Panc1 (cell line): ENCODE measurements around the gene CPNE9. TPM values are rescaled to one million over a fixed set of nuclear protein-coding genes. Genes with fewer than 3 reads are reported as not detected.

ENCODE experiments used
- ATAC-seq: fragments of 200-7000 bp; cut with Tn5 transposase; 2 replicates; pipeline ENCODE4 v1.9.1; 2020; ENCODE audit warnings: mild to moderate bottlenecking, moderate library complexity
- BruUV-seq: library from RNA; stranded (reverse); fragments of 400-500 nt; replicated peaks from 2 replicates; lab custom pipeline; 2021; lab: Mats Ljungman, UMichigan
- CTCF ChIA-PET: fragments of 300-600 bp; sonication (Branson Sonifier 250); formaldehyde crosslinking; loops from one replicate; lab custom pipeline; 2022; ENCODE audit warnings: antibody characterized with exemption; lab: Charles Lee
- POLR2A ChIA-PET: fragments of 300-600 bp; sonication (Branson Sonifier 250); formaldehyde crosslinking; loops from one replicate; lab custom pipeline; 2022; ENCODE audit warnings: antibody characterized with exemption; lab: Charles Lee
- DNase-seq: peaks from one replicate; pipeline ENCODE4 v3.0.0-alpha.2; 2010; ENCODE audit warnings: low read depth, low spot score
- H3K27ac ChIP-seq: 2 replicates; pipeline ENCODE4 v1.5.1; 2011; ENCODE audit warnings: mild to moderate bottlenecking, low read length, inconsistent platforms
- H3K27me3 ChIP-seq: fragments of 200-500 bp; sonication (Bioruptor generic); 2 replicates; pipeline ENCODE4 v1.6.0; 2014; ENCODE audit warnings: low read length, inconsistent platforms; ENCODE audit not compliant: control insufficient read depth, insufficient read depth
- H3K36me3 ChIP-seq: fragments of 200-500 bp; sonication (Bioruptor generic); 2 replicates; pipeline ENCODE4 v1.5.1; 2014; ENCODE audit warnings: inconsistent platforms, mild to moderate bottlenecking, low read length, moderate library complexity; ENCODE audit not compliant: control insufficient read depth, insufficient read depth
- H3K4me1 ChIP-seq: 2 replicates; pipeline ENCODE4 v1.5.1; 2011; ENCODE audit warnings: inconsistent platforms, mild to moderate bottlenecking, low read length, moderate library complexity; ENCODE audit not compliant: control insufficient read depth, insufficient read depth
- H3K4me3 ChIP-seq, 2 experiments: 2 replicates each; pipeline ENCODE4 v1.5.1; 2011 to 2012; ENCODE audit warnings: low read depth in 2 of 2, low read length in 2 of 2, mild to moderate bottlenecking in 2 of 2, inconsistent platforms in 1 of 2, moderate library complexity in 1 of 2
- H3K9me3 ChIP-seq: fragments of 200-500 bp; sonication (Bioruptor generic); 2 replicates; pipeline ENCODE4 v1.5.1; 2014; ENCODE audit warnings: low read depth, mild to moderate bottlenecking, inconsistent platforms, low read length, moderate library complexity; ENCODE audit not compliant: control insufficient read depth, insufficient read depth
- CTCF ChIP-seq: fragments of 450-650 bp; IDR thresholded peaks from 2 replicates; pipeline ENCODE4 v1.5.1; 2017; ENCODE audit warnings: mild to moderate bottlenecking
- POLR2AphosphoS5 ChIP-seq: IDR thresholded peaks from 2 replicates; pipeline ENCODE4 v1.6.1; 2012; ENCODE audit warnings: mild to moderate bottlenecking, low read depth, low read length, moderate library complexity
- REST ChIP-seq, 2 experiments: IDR thresholded peaks; 2 replicates each; pipeline ENCODE4 v1.6.1; 2011 to 2012; ENCODE audit warnings: low read depth in 2 of 2, control low read depth in 1 of 2, low read length in 1 of 2, mild to moderate bottlenecking in 1 of 2, moderate library complexity in 1 of 2; ENCODE audit not compliant: insufficient read depth in 1 of 2
- SIN3A ChIP-seq: IDR thresholded peaks from 2 replicates; pipeline ENCODE4 v1.6.1; 2012; ENCODE audit warnings: low read depth, mild to moderate bottlenecking, low read length, moderate library complexity, borderline replicate concordance; ENCODE audit not compliant: insufficient read depth
- TCF7L2 ChIP-seq: IDR thresholded peaks from 2 replicates; pipeline ENCODE4 v1.6.1; 2011; ENCODE audit warnings: mild to moderate bottlenecking, low read depth, low read length, inconsistent platforms
- in situ Hi-C: cut with HindIII; loops from 2 replicates; pipeline ENCODE4 v1.10.0; 2016; ENCODE audit warnings: low sequenced_read_pairs, low pct_unique_long_range_greater_than_20kb
- intact Hi-C: fragments of 100-400 bp; cut with micrococcal nuclease; formaldehyde crosslinking; loops from one replicate; pipeline ENCODE4 v1.10.0; 2022; ENCODE audit not compliant: unreplicated experiment
- total RNA-seq: library from RNA; stranded (reverse); gene quantifications from one replicate; pipeline ENCODE4 v1.2.1, GENCODE V29; 2021; ENCODE audit not compliant: unreplicated experiment

CPNE9 gene
- total RNA-seq, 1 experiment from 2014 or later = 0.13 TPM

- no peak overlapping the region for H3K27ac ChIP-seq
- ATAC-seq (no peak), DNase-seq (no peak)
- H3K9me3 ChIP-seq = no peaks in the 10 kb centered on the region
- no peaks in the 10 kb centered on the region for H3K27me3 ChIP-seq
- in situ Hi-C loops (no loop called here), intact Hi-C loops (no loop called here)
- peaks cover 7% of the 10 kb centered on the region; the same call in 1 of the 2 replicates for H3K4me1 ChIP-seq
- no TSS peak for BruUV-seq
- TF ChIP-seq SIN3A (no peak), REST (IDR thresholded peaks at IDR 0.05; ENCODE audit: insufficient read depth in 1 of 2, low read depth in 2 of 2, low read length in 1 of 2) (no peak), TCF7L2 (no peak), CTCF (no peak), POLR2AphosphoS5 (no peak)
- ChIA-PET POLR2A (no interaction called here), CTCF (no interaction called here)
- H3K36me3 ChIP-seq = peaks cover 4% of the 10 kb centered on the region
- H3K4me3 ChIP-seq = no peak overlapping the region
These were observed 42.7 kb downstream of the CPNE9 start for GRCh38 chr3:9746330-9746729.

- in situ Hi-C loops = no loop called here
- no peak for DNase-seq
- ChIA-PET POLR2A (no interaction called here), CTCF (no interaction called here)
- H3K4me1 ChIP-seq = peaks cover 7% of the 10 kb centered on the region; the same call in 1 of the 2 replicates
- TF ChIP-seq CTCF = no peak
- no peak for TF ChIP-seq SIN3A
- no peak for TF ChIP-seq REST (IDR thresholded peaks at IDR 0.05; ENCODE audit: insufficient read depth in 1 of 2, low read depth in 2 of 2, low read length in 1 of 2)
- TF ChIP-seq TCF7L2 = no peak
- TF ChIP-seq POLR2AphosphoS5 = no peak
- H3K27ac ChIP-seq = no peak overlapping the region
- H3K4me3 ChIP-seq = no peak overlapping the region
- BruUV-seq = no TSS peak
- H3K36me3 ChIP-seq = peaks cover 4% of the 10 kb centered on the region
- H3K27me3 ChIP-seq = no peaks in the 10 kb centered on the region
- ATAC-seq = no peak
- no peaks in the 10 kb centered on the region for H3K9me3 ChIP-seq
- intact Hi-C loops = no loop called here
These were observed 43.6 kb downstream of the CPNE9 start for GRCh38 chr3:9747267-9747666.
